Nephron (organoid): ENCODE results near the gene ABCA7.

Experiments
- H3K27ac Mint-ChIP-seq, 3 experiments: 2 replicates each; pipeline ENCODE4 v1.8.0; 2020; ENCODE audit warnings: mixed read lengths in 3 of 3, mild to moderate bottlenecking in 2 of 3, moderate library complexity in 1 of 3
- H3K27me3 Mint-ChIP-seq: 2 replicates; pipeline ENCODE4 v1.8.0; 2021; ENCODE audit warnings: low read depth, mild to moderate bottlenecking, moderate library complexity, mixed read lengths
- H3K36me3 Mint-ChIP-seq: 2 replicates; pipeline ENCODE4 v1.8.0; 2020; ENCODE audit warnings: low read depth, mixed read lengths
- H3K4me1 Mint-ChIP-seq: 2 replicates; pipeline ENCODE4 v1.8.0; 2020; ENCODE audit warnings: mixed read lengths
- H3K4me3 Mint-ChIP-seq, 3 experiments: 2 replicates each; pipeline ENCODE4 v1.8.0; 2020; ENCODE audit warnings: mild to moderate bottlenecking in 3 of 3, mixed read lengths in 3 of 3, moderate library complexity in 2 of 3
- H3K9me3 Mint-ChIP-seq: 2 replicates; pipeline ENCODE4 v1.8.0; 2020; ENCODE audit warnings: mixed read lengths
- CTCF ChIP-seq, 3 experiments: fragments of 200-600 bp; sonication (generic); IDR thresholded peaks; one replicate each; pipeline ENCODE4 v1.5.0; 2021; ENCODE audit warnings: antibody characterized with exemption in 3 of 3; ENCODE audit not compliant: unreplicated experiment in 3 of 3

The ABCA7 gene

GRCh38 chr19:1070576-1070930 is 30.6 kb downstream of the ABCA7 start:
- Mint-ChIP-seq H3K27me3 (peaks cover 72% of the 10 kb centered on the region), H3K36me3 (no peaks in the 10 kb centered on the region), H3K27ac (no peak overlapping the region), H3K9me3 (no peaks in the 10 kb centered on the region), H3K4me3 (no peak overlapping the region), H3K4me1 (peaks cover 6% of the 10 kb centered on the region)
- no peak for TF ChIP-seq CTCF (IDR thresholded peaks at IDR 0.05; ENCODE audit: unreplicated experiment in 3 of 3)

GRCh38 chr19:1070931-1071791 is 31.3 kb downstream of the ABCA7 start:
- no peaks in the 10 kb centered on the region for H3K9me3 Mint-ChIP-seq
- no peaks in the 10 kb centered on the region for H3K36me3 Mint-ChIP-seq
- TF ChIP-seq CTCF (IDR thresholded peaks at IDR 0.05; ENCODE audit: unreplicated experiment in 3 of 3), result no peak
- H3K4me1 Mint-ChIP-seq, result peaks cover 6% of the 10 kb centered on the region
- H3K27ac Mint-ChIP-seq, result no peak overlapping the region
- H3K4me3 Mint-ChIP-seq, result peak overlapping the region; percentile 17 to 78 (median 56)
- H3K27me3 Mint-ChIP-seq, result peaks cover 72% of the 10 kb centered on the region

- Mint-ChIP-seq H3K4me1 (peaks cover 6% of the 10 kb centered on the region), H3K36me3 (no peaks in the 10 kb centered on the region), H3K4me3 (peak overlapping the region in 2 of 3 experiments; percentile 56 to 78)
These were observed 32.6 kb downstream of the ABCA7 start for GRCh38 chr19:1072371-1073015.

GRCh38 chr19:1073063-1073955 is 33.4 kb downstream of the ABCA7 start:
- Mint-ChIP-seq H3K27ac (no peak overlapping the region), H3K36me3 (no peaks in the 10 kb centered on the region), H3K9me3 (no peaks in the 10 kb centered on the region), H3K4me1 (peaks cover 6% of the 10 kb centered on the region), H3K27me3 (peaks cover 58% of the 10 kb centered on the region), H3K4me3 (no peak overlapping the region)
- TF ChIP-seq CTCF (IDR thresholded peaks at IDR 0.05; ENCODE audit: unreplicated experiment in 3 of 3), result no peak

More at GRCh38 chr19:1072371-1073015, 32.6 kb downstream of the ABCA7 start:
- TF ChIP-seq CTCF (IDR thresholded peaks at IDR 0.05; ENCODE audit: unreplicated experiment in 3 of 3), result no peak
- no peaks in the 10 kb centered on the region for H3K9me3 Mint-ChIP-seq
- no peak overlapping the region for H3K27ac Mint-ChIP-seq
- H3K27me3 Mint-ChIP-seq, result peaks cover 65% of the 10 kb centered on the region

- peaks cover 50% of the 10 kb centered on the region for H3K27me3 Mint-ChIP-seq
- no peak overlapping the region for H3K27ac Mint-ChIP-seq
- H3K4me1 Mint-ChIP-seq, result peaks cover 6% of the 10 kb centered on the region
- H3K4me3 Mint-ChIP-seq, result no peak overlapping the region
- no peak for TF ChIP-seq CTCF (IDR thresholded peaks at IDR 0.05; ENCODE audit: unreplicated experiment in 3 of 3)
- H3K9me3 Mint-ChIP-seq, result no peaks in the 10 kb centered on the region
- no peaks in the 10 kb centered on the region for H3K36me3 Mint-ChIP-seq
These were observed 34.1 kb downstream of the ABCA7 start for GRCh38 chr19:1073956-1074517.
